ENCODE results near the gene RNF114.

RNF114 gene

GRCh38 chr20:49904440-49905214 lies 31.6 kb upstream of the RNF114 start:
- DNase-seq: no peak

GRCh38 chr20:49905415-49906091 lies 30.6 kb upstream of the RNF114 start:
- no peak for DNase-seq

DNA sequence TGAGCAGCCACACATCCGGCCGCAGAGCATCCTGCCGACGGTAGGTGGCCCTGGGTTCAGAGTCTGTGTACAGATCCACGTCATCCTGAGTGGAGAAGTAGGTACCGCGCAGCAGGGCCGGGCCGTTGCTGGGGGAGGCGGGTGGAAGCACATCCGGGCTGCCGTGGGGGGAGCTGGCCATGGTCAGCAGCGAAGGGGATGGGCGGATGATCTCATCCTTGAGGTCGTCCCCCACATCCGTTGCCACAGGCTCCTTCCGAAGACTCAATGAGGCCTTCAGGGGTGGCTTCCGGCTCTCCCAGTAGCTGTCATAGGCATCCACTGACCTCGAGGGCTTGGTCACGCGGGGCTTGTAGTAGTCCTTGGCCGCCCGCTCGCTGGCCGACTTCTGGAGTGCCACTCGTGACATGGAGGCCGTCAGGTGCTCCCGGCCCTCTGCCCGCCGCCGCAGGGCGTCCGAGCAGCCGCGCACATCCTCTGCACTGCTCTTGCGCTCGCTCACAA lies 30.0 kb upstream of the RNF114 start:
- DNase-seq: no peak

GRCh38 chr20:49906615-49907154 lies 29.5 kb upstream of the RNF114 start:
- DNase-seq: no peak

DNA sequence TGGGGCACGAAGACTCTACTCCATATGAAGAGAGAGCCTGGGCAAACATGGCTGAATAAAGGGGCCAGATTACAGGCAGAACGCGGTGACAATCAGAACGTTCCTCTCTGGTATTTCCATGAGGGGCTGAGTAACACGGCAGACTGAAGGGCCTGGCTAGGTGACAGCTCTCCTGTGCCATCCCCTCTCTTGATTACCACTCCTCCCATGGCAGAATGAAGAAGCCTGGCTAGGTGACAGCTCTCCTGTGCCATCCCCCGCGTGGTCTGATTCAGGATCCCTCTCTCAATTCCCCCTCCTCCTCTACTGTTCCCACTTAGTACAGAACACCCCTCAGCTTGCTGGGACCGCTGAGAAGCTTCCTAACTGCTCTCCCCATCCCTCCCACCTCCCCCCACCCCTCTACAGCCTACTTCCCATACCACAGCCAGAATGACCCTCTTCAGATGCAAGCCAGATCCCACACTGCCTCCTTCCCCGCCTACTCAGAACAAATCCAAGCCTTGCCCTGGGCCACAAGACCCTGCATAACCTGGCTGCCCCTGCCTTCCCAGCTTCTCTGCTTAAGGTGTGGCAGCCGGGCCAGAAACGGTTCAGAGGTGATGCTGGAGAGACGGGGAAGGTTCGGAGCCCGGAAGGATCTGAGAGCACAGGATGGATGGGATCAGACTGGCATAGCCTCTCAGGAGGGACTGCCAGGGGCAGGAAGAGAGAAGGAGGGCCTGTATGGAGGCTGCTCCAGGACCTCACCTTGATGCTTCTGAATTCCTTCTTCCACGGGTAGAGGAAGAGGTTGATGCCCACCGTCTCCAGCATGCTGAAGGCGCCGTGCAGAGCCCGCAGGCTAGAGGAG lies 28.6 kb upstream of the RNF114 start:
- DNase-seq: no peak

GRCh38 chr20:49908258-49908565 lies 28.0 kb upstream of the RNF114 start:
- no peak for DNase-seq

- DNase-seq: peak; percentile 58
These were observed 26.5 kb upstream of the RNF114 start for GRCh38 chr20:49909499-49910339.

DNA sequence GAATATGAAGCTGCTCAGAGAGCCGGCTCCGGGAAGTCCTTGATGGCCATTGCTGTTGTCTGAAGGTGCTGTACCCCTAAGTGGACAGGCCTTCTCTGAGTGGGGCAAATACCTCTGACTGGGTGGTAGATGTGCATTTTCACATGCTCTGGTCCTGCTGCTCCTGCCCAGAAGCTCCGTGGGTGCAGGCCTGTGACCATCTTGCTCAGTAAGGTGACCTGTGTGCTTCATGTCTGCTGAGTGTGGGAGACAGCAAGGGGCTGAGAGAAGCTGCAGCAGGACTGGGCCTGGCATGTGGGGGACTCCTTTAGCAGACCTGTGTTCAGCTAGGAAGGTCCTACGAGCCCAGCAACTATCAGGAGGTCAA lies 25.9 kb upstream of the RNF114 start:
- no peak for DNase-seq

- no peak for DNase-seq
These were observed 22.7 kb upstream of the RNF114 start for GRCh38 chr20:49913399-49914047.

DNA sequence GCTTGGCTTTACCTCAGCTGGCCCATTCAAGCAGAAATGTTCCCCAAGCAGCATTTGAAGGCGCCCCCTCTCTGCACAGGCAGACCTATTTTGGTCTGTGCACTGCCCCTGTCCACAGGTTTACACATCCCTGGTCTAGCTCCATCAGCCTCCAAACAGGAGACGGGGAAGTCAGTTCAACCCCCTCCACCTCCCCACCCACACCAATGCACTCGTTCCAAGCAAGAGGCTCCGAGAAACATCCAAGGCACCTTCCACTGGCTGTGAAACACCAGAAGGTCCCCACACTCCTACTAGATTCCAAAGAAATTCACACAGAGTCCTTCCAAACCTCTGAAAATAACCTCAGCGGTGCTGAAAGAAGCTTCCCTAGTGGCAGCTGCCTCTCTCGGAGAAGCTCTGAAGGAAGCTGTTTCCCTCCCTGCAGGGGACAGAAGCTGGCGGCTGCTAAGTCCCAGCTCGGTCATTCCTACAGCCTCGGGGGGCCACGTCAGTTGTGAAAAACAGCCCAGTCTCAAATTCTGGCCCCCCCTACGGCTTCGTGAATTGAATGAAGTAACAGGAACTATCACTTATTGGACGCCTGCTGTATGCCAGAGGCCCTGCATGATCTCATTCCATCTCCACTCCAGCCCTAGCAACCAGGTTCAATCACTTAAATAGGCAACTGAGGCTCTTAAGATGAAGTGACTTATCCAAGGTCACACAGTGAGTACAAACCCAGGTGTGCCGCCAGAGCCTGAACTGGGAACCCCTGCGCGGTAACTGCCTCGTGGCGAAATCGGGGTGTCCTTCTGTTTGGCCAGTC lies 21.7 kb upstream of the RNF114 start:
- peak; percentile 38 for DNase-seq

DNA sequence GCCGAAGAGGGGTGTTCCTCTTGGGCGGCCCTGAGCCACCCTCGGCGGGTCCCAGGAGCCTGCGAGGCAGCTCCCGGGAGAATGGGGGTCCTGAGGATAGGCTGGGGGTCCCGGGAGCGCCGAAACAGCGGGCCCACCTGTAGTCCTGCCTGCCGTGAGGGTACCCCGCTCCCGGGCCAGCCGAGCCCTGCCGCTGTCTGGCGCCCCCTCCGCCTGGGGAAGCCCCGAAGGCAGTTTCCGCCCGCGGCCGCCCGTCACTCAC lies 21.1 kb upstream of the RNF114 start:
- DNase-seq: no peak

- peak; percentile 98 for DNase-seq
These were observed 20.6 kb upstream of the RNF114 start, which contains the start of gene SPATA2 for GRCh38 chr20:49915380-49916145. TSS of gene SPATA2 (minus strand) at chr20:49915529. CDS start at chr20:49908490, 7,039 bp downstream.

- peak; percentile 41 for DNase-seq
These were observed 19.8 kb upstream of the RNF114 start for GRCh38 chr20:49916146-49917002.

DNA sequence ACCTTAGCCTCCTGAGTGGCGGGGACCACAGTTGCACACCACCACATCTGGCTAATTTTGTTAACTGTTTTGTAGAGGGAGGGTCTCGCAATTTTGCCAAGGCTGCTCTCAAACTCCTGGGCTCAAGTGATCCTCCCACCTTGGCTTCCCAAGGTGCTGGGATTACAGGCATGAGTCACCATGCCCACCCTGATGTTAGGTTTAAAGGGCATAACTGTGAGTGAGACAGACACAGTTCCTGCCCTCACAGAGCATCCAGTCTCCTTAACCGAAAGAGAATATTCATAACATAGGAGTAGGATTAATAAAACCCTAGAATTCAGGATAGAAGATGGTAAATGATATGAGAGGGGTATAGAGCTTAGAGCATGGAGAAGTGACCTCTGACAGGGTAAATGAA lies 17.8 kb upstream of the RNF114 start:
- DNase-seq: no peak

GRCh38 chr20:49919009-49919408 lies 17.2 kb upstream of the RNF114 start:
- DNase-seq: no peak

DNA sequence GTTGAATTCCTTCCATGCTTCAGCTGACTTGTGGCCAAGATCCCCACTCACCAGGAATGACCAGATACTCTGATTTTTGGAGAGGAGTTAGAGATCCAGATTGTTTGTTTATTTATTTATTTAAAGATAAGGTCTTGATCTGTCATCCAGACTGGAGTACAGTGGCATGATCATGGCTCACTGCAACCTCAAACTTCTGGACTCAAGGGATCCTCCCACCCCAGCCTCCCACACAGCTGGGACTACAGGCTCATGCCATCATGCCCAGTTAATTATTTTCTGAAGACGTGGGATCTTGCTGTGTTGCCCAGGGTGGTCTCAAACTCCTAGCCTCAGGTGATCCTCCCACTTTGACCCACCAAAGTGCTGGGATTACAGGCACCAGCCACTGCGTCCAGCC lies 16.7 kb upstream of the RNF114 start:
- DNase-seq: no peak

GRCh38 chr20:49924247-49924646 lies 11.9 kb upstream of the RNF114 start:
- no peak for DNase-seq

DNA sequence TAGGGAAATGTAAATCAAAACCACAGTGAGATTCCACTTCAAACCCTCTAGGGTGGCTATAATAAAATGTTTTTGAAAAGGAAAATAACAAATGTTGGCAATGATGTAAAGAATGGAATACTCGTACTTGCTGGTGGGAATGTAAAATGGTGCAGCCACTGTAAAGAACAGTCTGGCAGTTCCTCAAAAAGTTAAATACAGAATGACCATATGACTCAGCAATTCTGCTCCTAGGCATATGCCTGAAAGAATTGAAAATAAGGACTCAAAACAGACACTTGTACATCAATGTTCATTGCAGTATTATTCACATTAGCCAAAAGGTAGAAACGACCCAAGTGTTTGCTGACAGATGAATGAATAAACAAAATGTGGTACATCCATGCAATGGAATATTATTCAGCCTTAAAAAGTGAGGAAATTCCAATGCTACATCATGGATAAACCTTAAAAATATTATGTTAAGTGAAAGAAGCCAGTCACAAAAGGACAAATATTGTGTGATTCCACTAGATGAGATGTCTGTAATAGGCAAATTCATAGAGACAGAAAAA lies 10.2 kb upstream of the RNF114 start:
- DNase-seq: peak; percentile 55
